ENCODE data around the gene FFAR2.
"Not testable (repeated sequence)": the region's sequence is repeated elsewhere in the genome, so short reads cannot be mapped to it uniquely, and the experiment has no call there.

The FFAR2 gene

GRCh38 chr19:35458192-35458591 is 10.1 kb downstream of the FFAR2 start:
- DNase-seq: no peak

- peak; percentile 49 for DNase-seq
Measured at GRCh38 chr19:35458731-35459391, 10.8 kb downstream of the FFAR2 start.

- DNase-seq: no peak
Measured at GRCh38 chr19:35459414-35460082, 11.5 kb downstream of the FFAR2 start.

GRCh38 chr19:35460608-35461007 is 12.6 kb downstream of the FFAR2 start:
- peak; percentile 81 for DNase-seq

GRCh38 chr19:35461060-35461459 is 13.0 kb downstream of the FFAR2 start:
- no peak for DNase-seq

- not testable (repeated sequence) for DNase-seq
Measured at GRCh38 chr19:35461788-35462187, 13.7 kb downstream of the FFAR2 start.

GRCh38 chr19:35462476-35462953 is 14.5 kb downstream of the FFAR2 start:
- peak; percentile 98 for DNase-seq

- peak; percentile 56 for DNase-seq
Measured at GRCh38 chr19:35462956-35463355, 14.9 kb downstream of the FFAR2 start.

DNA sequence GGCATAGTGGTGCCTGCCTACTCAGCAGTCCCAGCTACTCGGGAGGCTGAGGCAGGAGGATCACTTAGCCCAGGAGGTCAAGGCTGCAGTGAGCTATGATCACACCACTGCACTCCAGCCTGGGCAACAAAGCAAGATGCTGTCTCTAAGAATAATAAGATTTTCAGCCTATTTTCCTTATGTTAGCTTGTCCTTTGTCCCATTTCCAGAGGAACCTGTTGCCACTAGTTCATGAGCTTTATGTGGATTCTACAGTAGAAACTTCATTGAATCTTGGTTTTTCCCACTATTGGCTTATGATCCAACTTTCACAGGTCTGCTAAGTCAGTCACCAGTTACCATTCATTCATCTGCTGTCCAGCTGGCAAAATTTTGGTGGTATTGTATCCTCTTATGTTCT is 18.2 kb downstream of the FFAR2 start:
- no peak for DNase-seq

- DNase-seq: peak; percentile 68
Measured at GRCh38 chr19:35468637-35469036, 20.6 kb downstream of the FFAR2 start.

- no peak for DNase-seq
Measured at GRCh38 chr19:35470128-35470527, 22.1 kb downstream of the FFAR2 start.

GRCh38 chr19:35471075-35471474 is 23.0 kb downstream of the FFAR2 start:
- not testable (repeated sequence) for DNase-seq

- DNase-seq: no peak
Measured at GRCh38 chr19:35471946-35472345, 23.9 kb downstream of the FFAR2 start.

DNA sequence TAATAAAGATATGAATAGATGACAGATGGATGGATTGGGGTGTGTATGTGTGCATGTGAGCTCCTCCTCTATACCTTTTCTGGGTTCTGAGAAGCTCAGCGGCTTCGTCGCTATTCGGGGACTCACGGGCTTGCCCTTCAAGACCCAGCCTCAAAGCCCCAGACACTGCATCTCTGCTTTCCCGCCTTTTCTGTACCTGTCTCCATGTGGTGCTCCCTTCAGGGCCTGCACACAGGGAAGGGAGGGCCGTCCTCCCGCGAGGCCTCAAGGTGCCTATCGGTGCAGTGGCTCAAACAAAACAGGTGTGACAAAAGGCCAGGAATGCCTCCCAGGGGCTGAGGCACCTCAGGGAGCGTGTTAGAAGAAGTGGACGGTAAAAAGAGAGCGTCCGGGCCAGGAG is 26.0 kb downstream of the FFAR2 start:
- no peak for DNase-seq

GRCh38 chr19:35474594-35474993 is 26.5 kb downstream of the FFAR2 start:
- not testable (repeated sequence) for DNase-seq

DNA sequence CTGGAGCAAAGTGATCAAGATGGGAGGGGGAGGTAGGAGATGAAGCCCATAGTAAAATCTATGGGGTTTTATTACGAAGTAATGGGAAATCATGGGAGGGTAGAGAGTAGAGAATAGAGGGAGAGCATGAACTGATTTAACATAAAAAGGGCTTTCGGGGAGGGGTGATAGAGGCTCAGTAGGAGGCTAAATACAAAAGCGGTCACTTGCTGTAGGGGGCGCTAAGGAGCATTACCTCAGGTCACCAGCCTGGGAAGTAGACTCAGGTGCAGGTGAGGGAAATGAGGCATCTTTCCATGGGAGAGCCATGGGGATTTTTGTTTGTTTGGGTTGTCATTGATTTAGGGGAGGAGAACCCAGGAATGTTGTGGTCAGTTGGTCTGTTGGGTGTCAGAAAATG is 28.1 kb downstream of the FFAR2 start:
- DNase-seq: no peak

DNA sequence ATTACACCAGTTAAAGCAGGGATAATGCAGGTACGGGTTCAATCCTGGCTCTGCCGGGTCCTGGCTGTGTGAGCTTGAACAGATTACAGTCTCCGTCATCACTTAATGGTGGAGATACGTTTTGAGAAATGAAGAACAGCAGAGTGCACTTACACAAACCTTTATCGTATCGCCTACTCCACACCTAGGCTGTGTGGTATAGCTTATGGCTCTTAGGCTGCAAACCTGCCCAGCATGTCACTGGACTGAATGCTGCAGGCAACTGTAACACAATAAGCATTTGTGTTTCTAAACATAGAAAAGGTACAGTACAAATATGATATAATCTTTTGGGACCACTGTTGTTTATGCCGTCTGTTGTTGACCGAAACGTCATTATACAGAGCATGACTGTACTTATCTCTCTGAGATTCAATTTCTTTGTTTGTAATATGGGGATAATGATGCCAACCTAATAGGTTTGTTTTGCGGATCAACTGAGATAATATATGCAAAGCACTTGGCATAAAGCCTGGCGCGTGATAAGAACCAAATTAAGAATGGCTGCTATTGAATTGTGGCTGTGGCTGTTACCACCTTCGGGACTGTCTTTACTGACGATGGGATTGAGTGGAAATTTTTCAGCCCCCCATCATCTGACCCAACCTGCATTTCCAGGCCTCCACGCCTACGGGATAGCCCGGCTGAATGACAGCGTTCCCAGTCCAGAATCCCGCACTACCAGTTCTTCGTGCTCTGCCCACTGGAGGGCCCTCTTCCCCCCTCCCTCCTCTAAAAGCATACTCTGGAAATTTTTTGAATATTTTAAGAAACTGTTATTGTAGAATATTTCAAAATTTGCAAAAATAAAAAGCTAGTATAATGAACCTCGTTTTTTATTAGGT is 31.0 kb downstream of the FFAR2 start:
- DNase-seq: no peak

DNA sequence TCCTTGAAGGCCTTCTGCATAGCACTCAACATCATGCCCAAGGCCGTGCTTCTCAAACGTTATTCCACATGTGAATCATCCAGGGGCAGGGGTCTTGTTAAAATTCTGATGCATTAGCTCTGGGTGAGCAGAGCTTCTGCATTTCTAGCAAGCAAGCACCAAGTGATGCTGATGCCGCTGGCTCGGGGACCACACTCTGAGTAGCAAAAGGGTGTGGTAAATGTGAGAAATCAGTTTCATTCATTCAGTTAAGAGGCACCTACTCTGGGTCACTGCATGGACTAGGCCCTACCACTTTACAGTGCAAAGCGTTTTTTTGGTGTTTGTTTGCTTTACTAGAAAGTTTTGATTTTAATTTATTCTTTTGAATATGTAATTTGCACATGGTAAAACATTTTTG is 35.0 kb downstream of the FFAR2 start:
- DNase-seq: no peak

DNA sequence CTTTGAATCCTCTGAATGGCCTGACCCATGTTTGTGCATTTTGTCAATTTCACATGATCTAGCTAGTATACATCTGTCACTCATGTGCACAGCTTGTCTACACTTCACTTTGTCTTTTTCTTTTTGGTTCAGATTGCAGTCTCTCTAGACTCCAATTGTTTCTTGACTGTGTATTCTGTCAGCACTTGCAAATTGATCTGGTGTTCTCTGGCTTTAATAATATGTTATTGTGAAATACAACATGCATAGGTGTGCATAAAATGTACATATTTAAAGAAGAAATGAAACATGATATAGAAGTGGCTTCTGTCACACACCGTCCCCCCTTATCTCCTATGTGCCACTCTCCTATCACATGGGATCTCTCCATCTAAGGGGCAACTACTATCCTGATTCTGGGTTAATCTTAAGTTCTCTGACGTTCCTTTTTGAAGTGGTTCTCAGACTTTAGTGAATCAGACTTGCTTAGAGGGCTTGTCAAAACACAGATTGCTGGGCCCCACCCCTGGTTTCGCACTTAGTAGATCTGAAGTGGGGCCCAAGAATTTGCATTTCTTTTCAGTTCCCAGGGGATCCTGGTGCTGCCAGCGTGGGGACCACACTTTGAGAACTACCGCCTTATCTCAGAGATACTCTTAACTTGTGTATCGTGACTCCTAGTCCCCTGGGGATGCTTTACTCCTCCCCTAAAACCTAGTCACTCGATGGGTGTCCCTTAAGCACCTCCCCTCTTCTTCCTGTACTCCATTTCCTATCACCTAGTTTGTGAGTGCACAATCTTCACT is 36.4 kb downstream of the FFAR2 start:
- DNase-seq: no peak

- DNase-seq: no peak
Measured at GRCh38 chr19:35486268-35486708, 38.2 kb downstream of the FFAR2 start.

GRCh38 chr19:35487656-35488182 is 39.7 kb downstream of the FFAR2 start:
- DNase-seq: no peak

DNA sequence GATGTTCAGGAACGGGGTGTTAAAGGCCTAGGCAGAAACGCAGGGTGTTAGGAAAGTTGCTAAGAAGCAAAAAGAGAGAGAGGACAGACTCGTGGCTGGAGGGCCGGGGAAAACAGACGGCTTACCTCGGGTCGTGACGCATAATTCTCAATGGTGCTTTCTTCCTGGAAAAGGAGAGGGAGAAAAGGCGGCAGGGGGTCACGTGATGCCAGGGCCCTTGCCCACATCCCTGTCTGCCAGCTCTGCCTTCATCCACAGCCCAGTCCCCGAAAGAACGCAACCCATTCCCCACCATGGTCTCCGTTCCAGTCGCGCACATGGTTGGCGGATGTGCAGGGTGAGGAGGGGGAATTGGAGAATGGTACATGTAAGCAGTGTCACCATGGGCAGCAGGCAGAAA is 40.6 kb downstream of the FFAR2 start:
- no peak for DNase-seq

Data from MV-4-11 (cell line).